Progenitor cell of endocrine pancreas (in vitro differentiated cells): ENCODE results near the gene GINS3. TPM values are rescaled to one million over a fixed set of nuclear protein-coding genes. Genes with fewer than 3 reads are reported as not detected.

ENCODE experiments used
- DNase-seq: peaks from one replicate; pipeline ENCODE4 v3.0.0; 2021; ENCODE audit warnings: low spot score; ENCODE audit not compliant: unreplicated experiment
- H3K27ac Mint-ChIP-seq: 2 replicates; pipeline ENCODE4 v1.8.0; 2021; ENCODE audit warnings: mild to moderate bottlenecking, moderate library complexity, mixed read lengths
- H3K27me3 Mint-ChIP-seq: 2 replicates; pipeline ENCODE4 v1.8.0; 2021; ENCODE audit warnings: mixed read lengths
- H3K36me3 Mint-ChIP-seq: 2 replicates; pipeline ENCODE4 v1.8.0; 2022; ENCODE audit warnings: mixed read lengths; ENCODE audit not compliant: insufficient read depth
- H3K4me1 Mint-ChIP-seq: 2 replicates; pipeline ENCODE4 v1.8.0; 2021; ENCODE audit warnings: low read depth, mixed read lengths
- H3K4me3 Mint-ChIP-seq: 2 replicates; pipeline ENCODE4 v1.8.0; 2021; ENCODE audit warnings: low read depth, mild to moderate bottlenecking, moderate library complexity, mixed read lengths
- H3K9me3 Mint-ChIP-seq: 2 replicates; pipeline ENCODE4 v1.8.0; 2021; ENCODE audit warnings: low read depth, mixed read lengths
- total RNA-seq: library from RNA; stranded (reverse); gene quantifications from 2 replicates; pipeline ENCODE4 v1.2.1, GENCODE V29; 2021
- TF ChIP-seq, protein P1 (sequence below): fragments of 200-600 bp; sonication (generic); IDR thresholded peaks from one replicate; pipeline ENCODE4 v1.5.0; 2021; ENCODE audit warnings: antibody characterized with exemption, mild to moderate bottlenecking; ENCODE audit not compliant: unreplicated experiment

GINS3 gene
- total RNA-seq, 1 donor from 2014 or later: 9.5 TPM

DNA sequence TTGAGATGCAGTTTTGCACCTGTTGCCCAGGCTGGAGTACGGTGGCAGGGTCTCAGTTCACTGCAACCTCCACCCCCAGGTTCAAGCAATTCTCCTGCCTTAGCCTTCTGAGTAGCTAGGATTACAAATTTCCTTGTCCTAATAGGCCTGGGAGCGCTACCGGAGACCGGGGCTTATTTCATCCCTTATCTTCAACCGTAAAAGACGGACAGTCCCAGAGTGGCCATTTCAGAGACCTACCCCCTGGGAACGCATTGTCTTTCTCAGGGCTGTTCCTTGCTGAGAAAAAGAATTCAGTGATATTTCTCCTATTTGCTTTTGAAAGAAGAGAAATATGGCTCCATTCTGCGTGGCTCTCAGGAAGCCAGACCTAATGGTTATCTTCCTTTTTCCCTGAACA is 39.6 kb upstream of the GINS3 start:
- TF ChIP-seq, protein P1, sequence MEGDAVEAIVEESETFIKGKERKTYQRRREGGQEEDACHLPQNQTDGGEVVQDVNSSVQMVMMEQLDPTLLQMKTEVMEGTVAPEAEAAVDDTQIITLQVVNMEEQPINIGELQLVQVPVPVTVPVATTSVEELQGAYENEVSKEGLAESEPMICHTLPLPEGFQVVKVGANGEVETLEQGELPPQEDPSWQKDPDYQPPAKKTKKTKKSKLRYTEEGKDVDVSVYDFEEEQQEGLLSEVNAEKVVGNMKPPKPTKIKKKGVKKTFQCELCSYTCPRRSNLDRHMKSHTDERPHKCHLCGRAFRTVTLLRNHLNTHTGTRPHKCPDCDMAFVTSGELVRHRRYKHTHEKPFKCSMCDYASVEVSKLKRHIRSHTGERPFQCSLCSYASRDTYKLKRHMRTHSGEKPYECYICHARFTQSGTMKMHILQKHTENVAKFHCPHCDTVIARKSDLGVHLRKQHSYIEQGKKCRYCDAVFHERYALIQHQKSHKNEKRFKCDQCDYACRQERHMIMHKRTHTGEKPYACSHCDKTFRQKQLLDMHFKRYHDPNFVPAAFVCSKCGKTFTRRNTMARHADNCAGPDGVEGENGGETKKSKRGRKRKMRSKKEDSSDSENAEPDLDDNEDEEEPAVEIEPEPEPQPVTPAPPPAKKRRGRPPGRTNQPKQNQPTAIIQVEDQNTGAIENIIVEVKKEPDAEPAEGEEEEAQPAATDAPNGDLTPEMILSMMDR: no peak
- Mint-ChIP-seq H3K27ac (no peak overlapping the region), H3K4me3 (no peak overlapping the region), H3K4me1 (no peaks in the 10 kb centered on the region), H3K9me3 (no peaks in the 10 kb centered on the region), H3K27me3 (peaks cover 11% of the 10 kb centered on the region), H3K36me3 (no peaks in the 10 kb centered on the region)
- no peak for DNase-seq

DNA sequence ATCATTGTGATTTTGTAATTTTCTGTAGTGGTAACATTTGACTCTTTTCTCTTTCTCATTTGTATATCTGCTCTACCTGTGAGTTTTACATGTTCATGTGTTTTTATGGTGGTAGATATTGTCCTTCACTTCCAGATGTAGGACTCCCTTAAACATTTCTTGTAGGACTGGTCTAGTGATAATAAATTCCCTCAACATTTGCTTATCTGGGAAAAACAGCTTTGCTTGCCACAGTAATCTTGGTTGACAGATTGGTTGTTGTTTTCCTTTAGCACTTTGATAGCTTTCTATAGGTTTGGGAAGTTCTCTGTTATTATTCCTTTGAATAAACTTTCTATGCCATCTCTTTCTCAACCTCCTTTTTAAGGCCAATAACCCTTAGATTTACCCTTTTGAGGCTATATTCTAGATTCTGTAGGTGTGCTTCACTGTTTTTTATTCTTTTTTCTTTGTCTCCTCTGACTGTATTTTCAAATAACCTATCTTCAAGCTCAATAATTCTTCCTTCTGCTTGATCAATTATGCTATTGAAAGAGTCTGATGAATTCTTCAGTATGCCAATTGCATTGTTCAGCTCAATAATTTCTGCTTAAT is 32.1 kb upstream of the GINS3 start:
- no peak overlapping the region for H3K27ac Mint-ChIP-seq
- TF ChIP-seq, protein P1: no peak
- no peak for DNase-seq
- H3K4me3 Mint-ChIP-seq: no peak overlapping the region
- H3K36me3 Mint-ChIP-seq: no peaks in the 10 kb centered on the region
- no peaks in the 10 kb centered on the region for H3K4me1 Mint-ChIP-seq
- peaks cover 27% of the 10 kb centered on the region for H3K9me3 Mint-ChIP-seq
- H3K27me3 Mint-ChIP-seq: peaks cover under 1% of the 10 kb centered on the region

DNA sequence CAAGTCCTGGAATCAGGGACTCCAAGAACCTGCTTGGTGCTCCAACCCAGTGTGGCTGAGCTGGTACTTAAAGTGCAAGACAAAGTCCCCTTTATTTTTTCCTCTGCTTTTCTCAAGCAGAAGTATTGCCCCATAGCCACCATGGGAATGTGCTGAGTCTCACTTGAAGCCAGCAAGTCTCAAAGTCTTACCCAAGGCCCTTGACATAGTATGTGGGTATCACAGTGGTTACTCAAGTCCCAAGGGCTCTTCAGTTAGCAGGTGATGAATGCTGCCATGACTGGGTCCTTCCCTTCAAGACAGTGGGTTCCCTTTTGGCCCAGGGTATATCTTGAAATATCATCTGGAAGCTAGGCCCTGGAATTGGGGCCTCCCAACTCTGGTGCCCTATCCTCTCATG is 30.5 kb upstream of the GINS3 start:
- no peak overlapping the region for H3K27ac Mint-ChIP-seq
- DNase-seq: no peak
- peaks cover 27% of the 10 kb centered on the region for H3K9me3 Mint-ChIP-seq
- H3K27me3 Mint-ChIP-seq: peaks cover 8% of the 10 kb centered on the region
- TF ChIP-seq, protein P1: no peak
- no peak overlapping the region for H3K4me3 Mint-ChIP-seq
- no peaks in the 10 kb centered on the region for H3K4me1 Mint-ChIP-seq
- no peaks in the 10 kb centered on the region for H3K36me3 Mint-ChIP-seq

DNA sequence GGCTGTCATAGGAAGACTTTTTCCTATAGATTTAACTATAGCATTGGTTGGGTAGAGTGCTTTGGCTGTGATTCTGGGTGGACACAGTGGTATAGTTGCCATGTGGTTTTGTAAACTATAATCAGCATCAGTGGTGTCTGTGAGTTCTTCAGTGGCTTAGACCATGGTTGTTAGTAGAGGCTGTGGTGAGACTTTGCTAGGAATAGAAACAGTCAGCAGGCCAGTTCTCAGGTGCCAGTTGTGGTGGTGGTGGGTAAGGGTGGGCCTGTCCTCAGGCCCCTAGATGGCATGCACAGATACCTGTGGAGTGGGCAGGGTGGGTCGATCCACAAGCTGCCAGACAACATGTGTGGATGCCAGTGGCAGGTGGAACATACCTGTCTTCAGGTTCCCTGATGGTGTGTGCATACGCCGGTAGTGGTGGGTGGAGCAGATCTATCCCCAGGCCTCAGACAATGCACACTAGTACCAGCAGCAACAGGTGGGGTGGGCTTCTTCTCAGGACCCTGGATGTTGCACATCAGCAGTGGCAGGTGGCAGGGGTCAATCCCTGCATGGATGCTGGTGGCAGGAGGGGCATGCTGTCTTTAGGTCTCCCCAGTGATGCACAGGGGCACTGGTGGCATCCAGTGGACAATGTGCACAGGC is 28.4 kb upstream of the GINS3 start:
- TF ChIP-seq, protein P1: no peak
- Mint-ChIP-seq H3K9me3 (peaks cover 20% of the 10 kb centered on the region), H3K4me1 (no peaks in the 10 kb centered on the region), H3K27ac (no peak overlapping the region), H3K36me3 (no peaks in the 10 kb centered on the region), H3K4me3 (no peak overlapping the region), H3K27me3 (peaks cover 18% of the 10 kb centered on the region)
- DNase-seq: no peak

DNA sequence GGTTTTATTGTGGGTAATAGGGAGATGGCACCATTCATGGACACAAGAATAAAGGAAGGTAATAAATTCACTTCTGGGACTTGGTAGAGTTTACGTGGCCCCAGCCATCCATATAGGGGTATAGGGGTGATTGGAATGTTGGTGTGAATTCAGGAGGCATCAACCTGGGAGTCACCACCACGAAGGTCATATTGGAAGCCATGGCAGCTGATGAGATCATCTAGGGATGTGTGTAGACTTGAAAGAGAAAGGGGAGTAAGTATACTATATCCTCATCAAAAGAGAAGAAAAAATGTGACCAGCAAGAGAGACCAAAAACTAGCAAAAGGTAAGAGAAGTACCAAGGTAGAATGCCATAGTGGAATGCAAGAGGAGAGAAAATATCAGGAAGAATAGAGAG is 26.6 kb upstream of the GINS3 start:
- Mint-ChIP-seq H3K36me3 (no peaks in the 10 kb centered on the region), H3K4me3 (no peak overlapping the region), H3K27me3 (peaks cover 21% of the 10 kb centered on the region), H3K27ac (no peak overlapping the region), H3K4me1 (no peaks in the 10 kb centered on the region), H3K9me3 (peaks cover 2% of the 10 kb centered on the region)
- TF ChIP-seq, protein P1: no peak
- no peak for DNase-seq
